ENCODE data around the gene OCIAD2. TPM values are rescaled to one million over a fixed set of nuclear protein-coding genes. Genes with fewer than 3 reads are reported as not detected.
"Not testable (repeated sequence)": the region's sequence is repeated elsewhere in the genome, so short reads cannot be mapped to it uniquely, and the experiment has no call there.

The OCIAD2 gene
- total RNA-seq, 2 experiments from 2014 or later: 77.3 to 92.7 TPM

- peak overlapping the region; percentile 85 for H3K27ac Mint-ChIP-seq
- ChIA-PET CTCF (interaction anchor here (1.3 to 2.3 kb wide), 3 partner anchors 40 to 327 kb away, joined by 5 to 11 read pairs (median 9); no protein-coding TSS in a partner anchor), POLR2A (interaction anchor here (0.7 to 1.6 kb wide), 3 partner anchors 125 to 1893 kb away, joined by 3 to 7 read pairs (median 7); no protein-coding TSS in a partner anchor)
- ATAC-seq (no peak), DNase-seq (no peak)
- peak overlapping the region; percentile 88 for H3K4me3 Mint-ChIP-seq
- peaks cover 29% of the 10 kb centered on the region for H3K36me3 Mint-ChIP-seq (ENCODE audit: low read depth)
- H3K9me3 Mint-ChIP-seq (ENCODE audit: insufficient read depth): no peaks in the 10 kb centered on the region
- no peaks in the 10 kb centered on the region for H3K27me3 Mint-ChIP-seq (ENCODE audit: low read depth)
- H3K4me1 Mint-ChIP-seq (ENCODE audit: low read depth): peaks cover 38% of the 10 kb centered on the region
Measured at GRCh38 chr4:48905363-48906015, 1.1 kb downstream of the OCIAD2 start.

- peaks cover 35% of the 10 kb centered on the region for H3K36me3 Mint-ChIP-seq (ENCODE audit: low read depth)
- DNase-seq (no peak), ATAC-seq (no peak)
- peak overlapping the region; percentile 88 for H3K4me3 Mint-ChIP-seq
- POLR2A ChIA-PET: no interaction called here
- no peaks in the 10 kb centered on the region for H3K27me3 Mint-ChIP-seq (ENCODE audit: low read depth)
- CTCF ChIA-PET: no interaction called here
- no peak overlapping the region for H3K27ac Mint-ChIP-seq
- H3K9me3 Mint-ChIP-seq (ENCODE audit: insufficient read depth): no peaks in the 10 kb centered on the region
- peaks cover 42% of the 10 kb centered on the region for H3K4me1 Mint-ChIP-seq (ENCODE audit: low read depth)
Measured at GRCh38 chr4:48904541-48905142, 1.9 kb downstream of the OCIAD2 start.

GRCh38 chr4:48904101-48904500, 2.5 kb downstream of the OCIAD2 start:
- H3K27ac Mint-ChIP-seq: no peak overlapping the region
- H3K4me1 Mint-ChIP-seq (ENCODE audit: low read depth): peaks cover 45% of the 10 kb centered on the region
- ChIA-PET CTCF (no interaction called here), POLR2A (no interaction called here)
- peaks cover 41% of the 10 kb centered on the region for H3K36me3 Mint-ChIP-seq (ENCODE audit: low read depth)
- no peak for DNase-seq
- H3K27me3 Mint-ChIP-seq (ENCODE audit: low read depth): no peaks in the 10 kb centered on the region
- ATAC-seq: no peak
- no peak overlapping the region for H3K4me3 Mint-ChIP-seq
- H3K9me3 Mint-ChIP-seq (ENCODE audit: insufficient read depth): no peaks in the 10 kb centered on the region

- ChIA-PET CTCF (interaction anchor here (1.6 kb wide), 1 partner anchor 323 kb away, joined by 5 read pairs; no protein-coding TSS in a partner anchor), POLR2A (no interaction called here)
- H3K4me1 Mint-ChIP-seq (ENCODE audit: low read depth): peaks cover 51% of the 10 kb centered on the region
- DNase-seq: no peak
- no peak for ATAC-seq
- H3K27me3 Mint-ChIP-seq (ENCODE audit: low read depth): no peaks in the 10 kb centered on the region
- no peak overlapping the region for H3K27ac Mint-ChIP-seq
- no peak overlapping the region for H3K4me3 Mint-ChIP-seq
- H3K36me3 Mint-ChIP-seq (ENCODE audit: low read depth): peaks cover 55% of the 10 kb centered on the region
- H3K9me3 Mint-ChIP-seq (ENCODE audit: insufficient read depth): no peaks in the 10 kb centered on the region
Measured at GRCh38 chr4:48902266-48902665, 4.3 kb downstream of the OCIAD2 start.

- H3K27ac Mint-ChIP-seq: no peak overlapping the region
- peaks cover 44% of the 10 kb centered on the region for H3K4me1 Mint-ChIP-seq (ENCODE audit: low read depth)
- no peaks in the 10 kb centered on the region for H3K9me3 Mint-ChIP-seq (ENCODE audit: insufficient read depth)
- ChIA-PET CTCF (interaction anchor here (1.2 to 1.6 kb wide), 2 partner anchors 44 to 322 kb away, joined by 3 to 5 read pairs; no protein-coding TSS in a partner anchor), POLR2A (no interaction called here)
- peaks cover 65% of the 10 kb centered on the region for H3K36me3 Mint-ChIP-seq (ENCODE audit: low read depth)
- ATAC-seq: no peak
- no peaks in the 10 kb centered on the region for H3K27me3 Mint-ChIP-seq (ENCODE audit: low read depth)
- H3K4me3 Mint-ChIP-seq: no peak overlapping the region
- DNase-seq: no peak
Measured at GRCh38 chr4:48901196-48901595, 5.4 kb downstream of the OCIAD2 start.

GRCh38 chr4:48899950-48900349, 6.6 kb downstream of the OCIAD2 start:
- Mint-ChIP-seq H3K4me3 (no peak overlapping the region), H3K9me3 (ENCODE audit: insufficient read depth) (no peaks in the 10 kb centered on the region), H3K27ac (peak overlapping the region; percentile 18), H3K36me3 (ENCODE audit: low read depth) (peaks cover 71% of the 10 kb centered on the region), H3K4me1 (ENCODE audit: low read depth) (peaks cover 35% of the 10 kb centered on the region), H3K27me3 (ENCODE audit: low read depth) (no peaks in the 10 kb centered on the region)
- DNase-seq (no peak), ATAC-seq (no peak)
- POLR2A ChIA-PET: no interaction called here
- CTCF ChIA-PET: no interaction called here

GRCh38 chr4:48899432-48899749, 7.2 kb downstream of the OCIAD2 start:
- Mint-ChIP-seq H3K27me3 (ENCODE audit: low read depth) (no peaks in the 10 kb centered on the region), H3K36me3 (ENCODE audit: low read depth) (peaks cover 69% of the 10 kb centered on the region), H3K9me3 (ENCODE audit: insufficient read depth) (no peaks in the 10 kb centered on the region), H3K4me3 (no peak overlapping the region), H3K4me1 (ENCODE audit: low read depth) (peaks cover 29% of the 10 kb centered on the region), H3K27ac (peak overlapping the region; percentile 18)
- POLR2A ChIA-PET: no interaction called here
- CTCF ChIA-PET: no interaction called here
- DNase-seq (no peak), ATAC-seq (no peak)

- no peaks in the 10 kb centered on the region for H3K27me3 Mint-ChIP-seq (ENCODE audit: low read depth)
- peaks cover 28% of the 10 kb centered on the region for H3K4me1 Mint-ChIP-seq (ENCODE audit: low read depth)
- CTCF ChIA-PET: interaction anchor here (1.1 kb wide), 1 partner anchor 46 kb away, joined by 4 read pairs; no protein-coding TSS in a partner anchor
- no peak overlapping the region for H3K4me3 Mint-ChIP-seq
- POLR2A ChIA-PET: no interaction called here
- no peak for DNase-seq
- no peaks in the 10 kb centered on the region for H3K9me3 Mint-ChIP-seq (ENCODE audit: insufficient read depth)
- ATAC-seq: no peak
- no peak overlapping the region for H3K27ac Mint-ChIP-seq
- H3K36me3 Mint-ChIP-seq (ENCODE audit: low read depth): peaks cover 68% of the 10 kb centered on the region
Measured at GRCh38 chr4:48898733-48899431, 7.7 kb downstream of the OCIAD2 start.

- POLR2A ChIA-PET: no interaction called here
- peaks cover 72% of the 10 kb centered on the region for H3K36me3 Mint-ChIP-seq (ENCODE audit: low read depth)
- DNase-seq (no peak), ATAC-seq (no peak)
- H3K4me3 Mint-ChIP-seq: no peak overlapping the region
- CTCF ChIA-PET: no interaction called here
- no peaks in the 10 kb centered on the region for H3K27me3 Mint-ChIP-seq (ENCODE audit: low read depth)
- H3K9me3 Mint-ChIP-seq (ENCODE audit: insufficient read depth): no peaks in the 10 kb centered on the region
- H3K27ac Mint-ChIP-seq: peak overlapping the region; percentile 35
- peaks cover 24% of the 10 kb centered on the region for H3K4me1 Mint-ChIP-seq (ENCODE audit: low read depth)
Measured at GRCh38 chr4:48896845-48897244, 9.7 kb downstream of the OCIAD2 start.

GRCh38 chr4:48891028-48891619, 15.4 kb downstream of the OCIAD2 start:
- CTCF ChIA-PET: no interaction called here
- Mint-ChIP-seq H3K36me3 (ENCODE audit: low read depth) (peaks cover 62% of the 10 kb centered on the region), H3K27ac (no peak overlapping the region), H3K4me3 (no peak overlapping the region), H3K4me1 (ENCODE audit: low read depth) (peaks cover 3% of the 10 kb centered on the region), H3K27me3 (ENCODE audit: low read depth) (no peaks in the 10 kb centered on the region), H3K9me3 (ENCODE audit: insufficient read depth) (peaks cover 8% of the 10 kb centered on the region)
- DNase-seq (no peak), ATAC-seq (no peak)
- POLR2A ChIA-PET: no interaction called here

- H3K4me1 Mint-ChIP-seq (ENCODE audit: low read depth); CTCF ChIA-PET; POLR2A ChIA-PET; ATAC-seq; H3K4me3 Mint-ChIP-seq; H3K9me3 Mint-ChIP-seq (ENCODE audit: insufficient read depth); H3K27ac Mint-ChIP-seq; DNase-seq; H3K27me3 Mint-ChIP-seq (ENCODE audit: low read depth): not testable (repeated sequence)
- peaks cover 51% of the 10 kb centered on the region for H3K36me3 Mint-ChIP-seq (ENCODE audit: low read depth)
Measured at GRCh38 chr4:48889750-48890149, 16.8 kb downstream of the OCIAD2 start.

- CTCF ChIA-PET; H3K4me3 Mint-ChIP-seq; DNase-seq; H3K4me1 Mint-ChIP-seq (ENCODE audit: low read depth); H3K36me3 Mint-ChIP-seq (ENCODE audit: low read depth); H3K9me3 Mint-ChIP-seq (ENCODE audit: insufficient read depth); H3K27ac Mint-ChIP-seq; POLR2A ChIA-PET; H3K27me3 Mint-ChIP-seq (ENCODE audit: low read depth); ATAC-seq: not testable (repeated sequence)
Measured at GRCh38 chr4:48881646-48882045, 24.9 kb downstream of the OCIAD2 start.
